Hepatic stellate cell (primary cell): ENCODE results near the gene ACVR2A.

Experiments used
- DNase-seq: peaks from one replicate; pipeline ENCODE4 v3.0.0; 2011; ENCODE audit warnings: low spot score

Gene ACVR2A

GRCh38 chr2:147925886-147926285, 81.1 kb downstream of the ACVR2A start:
- no peak for DNase-seq

GRCh38 chr2:147927053-147927588, 82.3 kb downstream of the ACVR2A start:
- DNase-seq: no peak

- DNase-seq: no peak
Measured at GRCh38 chr2:147933931-147934330, 89.1 kb downstream of the ACVR2A start.

DNA sequence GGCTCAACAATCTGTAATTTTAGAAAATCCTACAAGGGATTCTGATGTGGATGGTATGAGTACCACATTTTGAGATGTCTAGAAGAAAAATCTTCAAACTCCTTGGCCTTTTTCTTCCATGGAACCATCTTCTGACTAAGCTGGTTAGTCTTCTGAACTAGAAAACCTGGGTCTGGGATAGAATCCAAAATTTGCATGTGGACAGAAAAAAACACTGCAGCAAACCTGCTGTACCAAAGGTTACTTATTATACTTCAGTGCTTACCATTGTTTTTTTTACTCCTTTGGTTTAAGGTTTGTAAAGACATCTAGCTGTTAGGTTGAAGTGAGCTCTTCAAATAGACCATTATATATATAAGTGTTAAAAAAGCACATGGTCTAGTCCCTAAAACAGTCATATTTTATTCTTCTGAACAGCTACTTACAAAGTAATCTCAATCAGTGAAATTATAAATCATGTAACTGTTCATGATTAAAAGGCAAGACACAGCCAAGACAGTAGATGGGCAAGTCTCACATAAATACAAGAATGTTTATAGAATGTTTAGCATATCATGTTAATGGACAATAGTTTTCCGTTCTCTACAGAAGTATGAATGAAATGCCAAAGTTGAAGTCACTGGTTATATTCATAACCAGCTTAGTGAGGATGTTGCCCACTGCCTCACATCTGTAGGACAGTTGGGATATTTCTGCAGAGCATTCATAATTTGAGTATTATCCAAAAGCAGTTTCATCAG, 90.2 kb downstream of the ACVR2A start:
- no peak for DNase-seq

GRCh38 chr2:147937744-147938349, 93.0 kb downstream of the ACVR2A start:
- DNase-seq: no peak

DNA sequence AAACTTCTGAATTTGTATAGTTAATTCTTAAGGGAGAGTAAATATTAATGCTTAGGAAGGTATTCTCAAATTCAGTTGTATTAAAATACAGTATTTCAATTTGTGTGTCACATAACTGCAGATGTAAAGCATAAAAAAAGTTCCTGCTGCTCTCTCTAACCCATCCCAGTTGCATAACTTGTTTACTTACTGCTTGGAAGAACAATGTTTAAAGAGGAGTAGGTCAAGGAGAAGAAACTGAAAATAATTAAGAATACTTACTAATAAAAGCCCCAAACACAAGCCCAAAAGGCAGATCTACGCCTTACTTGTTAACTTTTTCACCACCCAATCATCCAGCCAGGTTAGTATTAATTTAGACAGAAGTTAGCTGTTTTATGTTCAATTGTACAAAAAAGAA, 94.5 kb downstream of the ACVR2A start:
- DNase-seq: no peak

DNA sequence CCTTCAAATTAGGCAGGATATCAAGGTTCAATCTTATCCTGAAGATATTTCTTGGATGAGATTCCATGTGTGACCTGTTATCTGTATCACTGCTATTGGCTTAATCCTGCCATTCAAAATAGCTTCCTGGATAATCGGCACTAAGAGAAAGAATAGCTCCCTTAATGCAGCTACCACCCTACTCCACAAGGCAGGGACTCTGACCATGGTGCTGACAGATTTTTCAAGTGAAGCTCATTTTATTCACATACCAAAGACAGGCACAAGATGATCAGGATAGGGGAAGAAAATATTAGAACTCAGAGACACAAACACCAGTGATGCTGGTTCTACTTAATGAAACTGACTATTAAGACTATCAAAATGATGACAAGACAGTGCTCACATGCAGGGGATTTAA, 100.8 kb downstream of the ACVR2A start:
- no peak for DNase-seq

- no peak for DNase-seq
Measured at GRCh38 chr2:147952118-147952517, 107.3 kb downstream of the ACVR2A start.

DNA sequence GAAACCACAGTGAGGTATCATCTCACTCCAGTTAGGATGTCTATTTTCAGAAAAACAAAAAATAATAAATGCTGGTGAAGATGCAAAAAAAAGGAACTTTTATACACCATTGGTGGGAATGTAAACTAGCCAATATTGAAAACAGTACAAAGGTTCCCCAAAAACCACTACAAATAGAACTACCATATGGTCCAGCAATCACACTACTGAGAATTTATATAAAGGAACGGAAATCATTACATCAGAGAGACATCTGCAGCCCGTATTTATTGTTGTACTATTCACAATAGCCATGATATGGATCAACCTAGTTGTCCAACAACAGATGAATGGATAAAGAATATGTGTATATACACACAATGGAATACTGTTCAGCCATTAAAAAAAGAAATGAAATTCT, 123.7 kb downstream of the ACVR2A start:
- DNase-seq: no peak

DNA sequence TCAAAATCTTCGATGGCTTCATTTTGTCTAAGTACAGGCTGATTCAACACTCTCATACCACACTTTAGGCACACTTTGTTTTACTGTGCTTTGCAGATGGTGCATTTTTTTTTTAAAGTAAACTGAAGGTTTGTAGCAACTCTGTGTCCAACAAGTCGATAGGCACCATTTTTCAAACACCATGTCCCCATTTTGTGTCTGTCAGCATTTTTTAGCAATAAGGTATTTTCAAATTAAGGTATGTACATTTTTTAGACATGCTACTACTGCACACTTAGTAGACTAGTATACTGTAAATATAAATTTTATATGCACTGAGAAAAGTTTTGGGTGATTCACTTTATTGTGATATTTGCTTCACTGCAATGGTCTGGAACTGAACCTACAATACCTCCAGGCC, 131.3 kb downstream of the ACVR2A start:
- no peak for DNase-seq

DNA sequence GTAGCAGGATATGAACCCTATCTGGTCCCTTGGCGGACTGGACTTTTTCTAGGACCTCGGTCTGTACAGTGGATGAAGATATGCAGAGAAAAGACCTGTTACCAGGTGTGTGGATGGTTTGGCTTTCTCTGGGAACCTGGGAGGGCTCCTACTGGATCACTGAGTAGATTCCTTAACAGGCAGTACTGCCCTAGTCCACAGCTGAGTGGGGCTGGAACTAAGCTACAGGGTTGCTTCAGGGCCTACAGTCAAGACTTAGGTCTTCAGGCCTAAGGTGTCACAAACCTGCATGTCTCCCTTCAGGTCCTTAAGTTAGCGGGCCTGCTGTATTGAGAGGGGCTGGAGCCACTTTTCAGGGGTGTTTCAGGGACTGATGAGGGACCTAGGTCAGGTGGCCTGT, 132.8 kb downstream of the ACVR2A start:
- no peak for DNase-seq
